ENCODE data around the gene FAM180A.
"Not testable (repeated sequence)": the region's sequence is repeated elsewhere in the genome, so short reads cannot be mapped to it uniquely, and the experiment has no call there.

The FAM180A gene

GRCh38 chr7:135782801-135783200, 34.2 kb upstream of the FAM180A start:
- no peak overlapping the region for H3K4me3 Mint-ChIP-seq
- no peaks in the 10 kb centered on the region for H3K36me3 Mint-ChIP-seq (ENCODE audit: insufficient read depth)
- no peaks in the 10 kb centered on the region for H3K4me1 Mint-ChIP-seq (ENCODE audit: low read depth in 2 of 2)
- DNase-seq, result no peak
- ATAC-seq (replicated peaks), result no peak
- H3K27ac Mint-ChIP-seq, result no peak overlapping the region
- no peaks in the 10 kb centered on the region for H3K9me3 Mint-ChIP-seq
- H3K27me3 Mint-ChIP-seq, result peaks cover 18 to 23% of the 10 kb centered on the region in 2 donors

- peaks cover 21 to 27% of the 10 kb centered on the region in 2 donors for H3K27me3 Mint-ChIP-seq
- H3K27ac Mint-ChIP-seq, result no peak overlapping the region
- H3K4me3 Mint-ChIP-seq, result no peak overlapping the region
- no peak for ATAC-seq (replicated peaks)
- no peaks in the 10 kb centered on the region for H3K9me3 Mint-ChIP-seq
- no peak for DNase-seq
- no peaks in the 10 kb centered on the region for H3K4me1 Mint-ChIP-seq (ENCODE audit: low read depth in 2 of 2)
- H3K36me3 Mint-ChIP-seq (ENCODE audit: insufficient read depth), result no peaks in the 10 kb centered on the region
Observed at GRCh38 chr7:135782377-135782776, 33.8 kb upstream of the FAM180A start.

- H3K4me1 Mint-ChIP-seq (ENCODE audit: low read depth in 2 of 2), result no peaks in the 10 kb centered on the region
- H3K4me3 Mint-ChIP-seq, result no peak overlapping the region
- H3K27me3 Mint-ChIP-seq, result peaks cover 16 to 21% of the 10 kb centered on the region in 2 donors
- ATAC-seq (replicated peaks) (no peak), DNase-seq (no peak)
- H3K27ac Mint-ChIP-seq, result no peak overlapping the region
- no peaks in the 10 kb centered on the region for H3K36me3 Mint-ChIP-seq (ENCODE audit: insufficient read depth)
- H3K9me3 Mint-ChIP-seq, result no peaks in the 10 kb centered on the region
Observed at GRCh38 chr7:135777626-135778398, 29.2 kb upstream of the FAM180A start.

GRCh38 chr7:135775915-135776314, 27.3 kb upstream of the FAM180A start:
- H3K36me3 Mint-ChIP-seq (ENCODE audit: insufficient read depth); ATAC-seq (replicated peaks); H3K27ac Mint-ChIP-seq; H3K4me1 Mint-ChIP-seq (ENCODE audit: low read depth in 2 of 2); H3K4me3 Mint-ChIP-seq; H3K9me3 Mint-ChIP-seq; DNase-seq: not testable (repeated sequence)
- peaks cover 16 to 21% of the 10 kb centered on the region in 2 donors for H3K27me3 Mint-ChIP-seq

GRCh38 chr7:135775230-135775629, 26.6 kb upstream of the FAM180A start:
- DNase-seq (no peak), ATAC-seq (replicated peaks) (no peak)
- H3K36me3 Mint-ChIP-seq (ENCODE audit: insufficient read depth), result peaks cover 2% of the 10 kb centered on the region
- H3K9me3 Mint-ChIP-seq, result no peaks in the 10 kb centered on the region
- peaks cover 18 to 25% of the 10 kb centered on the region in 2 donors for H3K27me3 Mint-ChIP-seq
- no peak overlapping the region for H3K4me3 Mint-ChIP-seq
- no peak overlapping the region for H3K27ac Mint-ChIP-seq
- no peaks in the 10 kb centered on the region for H3K4me1 Mint-ChIP-seq (ENCODE audit: low read depth in 2 of 2)

GRCh38 chr7:135774284-135774683, 25.7 kb upstream of the FAM180A start:
- no peak for DNase-seq
- Mint-ChIP-seq H3K27ac (no peak overlapping the region), H3K27me3 (peaks cover 25 to 34% of the 10 kb centered on the region in 2 donors), H3K4me3 (no peak overlapping the region), H3K36me3 (ENCODE audit: insufficient read depth) (peaks cover 2% of the 10 kb centered on the region), H3K9me3 (no peaks in the 10 kb centered on the region), H3K4me1 (ENCODE audit: low read depth in 2 of 2) (no peaks in the 10 kb centered on the region)
- no peak for ATAC-seq (replicated peaks)

- H3K4me3 Mint-ChIP-seq, result no peak overlapping the region
- DNase-seq (no peak), ATAC-seq (replicated peaks) (no peak)
- H3K36me3 Mint-ChIP-seq (ENCODE audit: insufficient read depth), result peaks cover 2% of the 10 kb centered on the region
- H3K27ac Mint-ChIP-seq, result no peak overlapping the region
- no peaks in the 10 kb centered on the region for H3K4me1 Mint-ChIP-seq (ENCODE audit: low read depth in 2 of 2)
- H3K9me3 Mint-ChIP-seq, result no peaks in the 10 kb centered on the region
- peaks cover 18 to 30% of the 10 kb centered on the region in 2 donors for H3K27me3 Mint-ChIP-seq
Observed at GRCh38 chr7:135773464-135773863, 24.9 kb upstream of the FAM180A start.

- H3K9me3 Mint-ChIP-seq, result no peaks in the 10 kb centered on the region
- ATAC-seq (replicated peaks) (no peak), DNase-seq (no peak)
- H3K4me3 Mint-ChIP-seq, result no peak overlapping the region
- H3K27ac Mint-ChIP-seq, result no peak overlapping the region
- peaks cover 2% of the 10 kb centered on the region for H3K36me3 Mint-ChIP-seq (ENCODE audit: insufficient read depth)
- H3K4me1 Mint-ChIP-seq (ENCODE audit: low read depth in 2 of 2), result no peaks in the 10 kb centered on the region
- peaks cover 10 to 30% of the 10 kb centered on the region in 2 donors for H3K27me3 Mint-ChIP-seq
Observed at GRCh38 chr7:135772639-135773222, 24.1 kb upstream of the FAM180A start.

- no peak for DNase-seq
- peaks cover 2% of the 10 kb centered on the region for H3K36me3 Mint-ChIP-seq (ENCODE audit: insufficient read depth)
- no peak for ATAC-seq (replicated peaks)
- H3K4me3 Mint-ChIP-seq, result no peak overlapping the region
- H3K27ac Mint-ChIP-seq, result no peak overlapping the region
- peaks cover 11 to 30% of the 10 kb centered on the region in 2 donors for H3K27me3 Mint-ChIP-seq
- no peaks in the 10 kb centered on the region for H3K4me1 Mint-ChIP-seq (ENCODE audit: low read depth in 2 of 2)
- no peaks in the 10 kb centered on the region for H3K9me3 Mint-ChIP-seq
Observed at GRCh38 chr7:135771961-135772638, 23.5 kb upstream of the FAM180A start.

- Mint-ChIP-seq H3K27me3 (peaks cover 22 to 36% of the 10 kb centered on the region in 2 donors), H3K9me3 (no peaks in the 10 kb centered on the region), H3K4me1 (ENCODE audit: low read depth in 2 of 2) (no peaks in the 10 kb centered on the region), H3K4me3 (no peak overlapping the region), H3K36me3 (ENCODE audit: insufficient read depth) (peaks cover 2% of the 10 kb centered on the region), H3K27ac (no peak overlapping the region)
- DNase-seq, result no peak
- ATAC-seq (replicated peaks), result no peak
Observed at GRCh38 chr7:135771051-135771450, 22.4 kb upstream of the FAM180A start.

- Mint-ChIP-seq H3K4me1 (ENCODE audit: low read depth in 2 of 2) (no peaks in the 10 kb centered on the region), H3K36me3 (ENCODE audit: insufficient read depth) (peaks cover 2% of the 10 kb centered on the region), H3K27me3 (peaks cover 27 to 36% of the 10 kb centered on the region in 2 donors), H3K4me3 (no peak overlapping the region), H3K9me3 (no peaks in the 10 kb centered on the region), H3K27ac (no peak overlapping the region)
- ATAC-seq (replicated peaks) (no peak), DNase-seq (no peak)
Observed at GRCh38 chr7:135770139-135770710, 21.6 kb upstream of the FAM180A start.

GRCh38 chr7:135769005-135769802, 20.6 kb upstream of the FAM180A start:
- DNase-seq (no peak), ATAC-seq (replicated peaks) (no peak)
- Mint-ChIP-seq H3K4me3 (no peak overlapping the region), H3K27me3 (peaks cover 32 to 36% of the 10 kb centered on the region in 2 donors), H3K4me1 (ENCODE audit: low read depth in 2 of 2) (no peaks in the 10 kb centered on the region), H3K27ac (no peak overlapping the region), H3K36me3 (ENCODE audit: insufficient read depth) (peaks cover 2% of the 10 kb centered on the region), H3K9me3 (no peaks in the 10 kb centered on the region)

- ATAC-seq (replicated peaks) (no peak), DNase-seq (no peak)
- H3K4me1 Mint-ChIP-seq (ENCODE audit: low read depth in 2 of 2), result no peaks in the 10 kb centered on the region
- H3K27me3 Mint-ChIP-seq, result peaks cover 36 to 39% of the 10 kb centered on the region in 2 donors
- no peak overlapping the region for H3K27ac Mint-ChIP-seq
- peaks cover 2% of the 10 kb centered on the region for H3K36me3 Mint-ChIP-seq (ENCODE audit: insufficient read depth)
- no peak overlapping the region for H3K4me3 Mint-ChIP-seq
- no peaks in the 10 kb centered on the region for H3K9me3 Mint-ChIP-seq
Observed at GRCh38 chr7:135768467-135768866, 19.9 kb upstream of the FAM180A start.
